ENCODE data around the gene ABCA7.

Gene ABCA7

GRCh38 chr19:1088416-1089010, 48.6 kb downstream of the ABCA7 start:
- H3K4me3 ChIP-seq (ENCODE audit: low read length), result no peak overlapping the region
- H3K27me3 ChIP-seq (ENCODE audit: low read depth, low read length), result no peaks in the 10 kb centered on the region
- peak overlapping the region; percentile 50; the same call in 1 of the 2 replicates for H3K9ac ChIP-seq (ENCODE audit: low read length)
- H2AFZ ChIP-seq (ENCODE audit: low read depth, low read length), result no peak overlapping the region
- peak overlapping the region; percentile 87 for H3K27ac ChIP-seq (ENCODE audit: low read length)
- peaks cover 18% of the 10 kb centered on the region for H4K20me1 ChIP-seq (ENCODE audit: insufficient read depth, low read length)
- H3K79me2 ChIP-seq (ENCODE audit: low read length), result peaks cover 18% of the 10 kb centered on the region
- peak overlapping the region; percentile 33 for H3K4me2 ChIP-seq (ENCODE audit: low read length)
- H3K36me3 ChIP-seq (replicated peaks; ENCODE audit: low read depth, low read length), result peaks cover 67% of the 10 kb centered on the region
- no peaks in the 10 kb centered on the region for H3K9me3 ChIP-seq (ENCODE audit: insufficient read depth, low read length)
- H3K4me1 ChIP-seq (ENCODE audit: low read length), result peaks cover 31% of the 10 kb centered on the region
- TF ChIP-seq, protein P1, sequence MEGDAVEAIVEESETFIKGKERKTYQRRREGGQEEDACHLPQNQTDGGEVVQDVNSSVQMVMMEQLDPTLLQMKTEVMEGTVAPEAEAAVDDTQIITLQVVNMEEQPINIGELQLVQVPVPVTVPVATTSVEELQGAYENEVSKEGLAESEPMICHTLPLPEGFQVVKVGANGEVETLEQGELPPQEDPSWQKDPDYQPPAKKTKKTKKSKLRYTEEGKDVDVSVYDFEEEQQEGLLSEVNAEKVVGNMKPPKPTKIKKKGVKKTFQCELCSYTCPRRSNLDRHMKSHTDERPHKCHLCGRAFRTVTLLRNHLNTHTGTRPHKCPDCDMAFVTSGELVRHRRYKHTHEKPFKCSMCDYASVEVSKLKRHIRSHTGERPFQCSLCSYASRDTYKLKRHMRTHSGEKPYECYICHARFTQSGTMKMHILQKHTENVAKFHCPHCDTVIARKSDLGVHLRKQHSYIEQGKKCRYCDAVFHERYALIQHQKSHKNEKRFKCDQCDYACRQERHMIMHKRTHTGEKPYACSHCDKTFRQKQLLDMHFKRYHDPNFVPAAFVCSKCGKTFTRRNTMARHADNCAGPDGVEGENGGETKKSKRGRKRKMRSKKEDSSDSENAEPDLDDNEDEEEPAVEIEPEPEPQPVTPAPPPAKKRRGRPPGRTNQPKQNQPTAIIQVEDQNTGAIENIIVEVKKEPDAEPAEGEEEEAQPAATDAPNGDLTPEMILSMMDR (IDR thresholded peaks at IDR 0.05; ENCODE audit: low read depth, low read length), result no peak
- TF ChIP-seq EZH2phosphoT487 (IDR thresholded peaks at IDR 0.05; ENCODE audit: low read depth), result no peak

DNA sequence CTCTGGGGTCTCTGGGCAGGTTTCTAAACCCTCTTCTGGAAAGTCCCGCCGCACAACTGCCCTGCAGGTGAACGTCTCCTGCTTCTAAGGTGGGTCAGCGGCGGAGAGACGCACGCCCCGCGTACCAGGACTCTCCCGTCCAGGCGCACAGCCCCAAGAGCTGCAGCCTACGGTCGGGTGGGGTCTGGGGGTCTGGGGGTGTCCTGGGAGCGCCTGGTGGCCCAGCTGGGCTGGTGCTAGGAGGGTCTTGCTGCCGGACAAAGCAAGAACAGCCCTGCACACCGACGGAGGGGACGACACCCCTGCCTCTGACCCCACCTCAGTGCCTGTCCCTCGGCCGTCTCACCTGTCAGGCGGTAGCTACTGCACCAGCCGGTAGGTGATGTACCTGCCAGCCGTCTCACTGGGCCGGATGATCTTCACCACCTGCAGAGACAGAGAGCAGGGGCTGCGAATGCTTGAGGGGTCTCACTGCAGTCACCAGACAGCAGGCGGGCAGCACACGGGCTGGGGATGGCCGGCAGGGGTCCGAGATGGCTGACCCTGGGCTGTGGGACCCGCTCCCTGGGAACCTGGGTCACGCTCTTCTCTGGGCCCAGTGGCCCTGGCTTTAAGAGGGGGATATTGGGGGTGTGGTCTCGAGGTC, 49.3 kb downstream of the ABCA7 start:
- H3K9me3 ChIP-seq (ENCODE audit: insufficient read depth, low read length), result no peaks in the 10 kb centered on the region
- H3K4me1 ChIP-seq (ENCODE audit: low read length), result peaks cover 36% of the 10 kb centered on the region
- no peak overlapping the region for H3K27ac ChIP-seq (ENCODE audit: low read length)
- H3K36me3 ChIP-seq (replicated peaks; ENCODE audit: low read depth, low read length), result peaks cover 66% of the 10 kb centered on the region
- no peak overlapping the region for H3K4me3 ChIP-seq (ENCODE audit: low read length)
- no peak overlapping the region for H3K4me2 ChIP-seq (ENCODE audit: low read length)
- peaks cover 24% of the 10 kb centered on the region for H4K20me1 ChIP-seq (ENCODE audit: insufficient read depth, low read length)
- H2AFZ ChIP-seq (ENCODE audit: low read depth, low read length), result no peak overlapping the region
- no peak overlapping the region for H3K9ac ChIP-seq (ENCODE audit: low read length)
- no peaks in the 10 kb centered on the region for H3K27me3 ChIP-seq (ENCODE audit: low read depth, low read length)
- TF ChIP-seq EZH2phosphoT487 (IDR thresholded peaks at IDR 0.05; ENCODE audit: low read depth), result no peak
- H3K79me2 ChIP-seq (ENCODE audit: low read length), result peaks cover 26% of the 10 kb centered on the region

DNA sequence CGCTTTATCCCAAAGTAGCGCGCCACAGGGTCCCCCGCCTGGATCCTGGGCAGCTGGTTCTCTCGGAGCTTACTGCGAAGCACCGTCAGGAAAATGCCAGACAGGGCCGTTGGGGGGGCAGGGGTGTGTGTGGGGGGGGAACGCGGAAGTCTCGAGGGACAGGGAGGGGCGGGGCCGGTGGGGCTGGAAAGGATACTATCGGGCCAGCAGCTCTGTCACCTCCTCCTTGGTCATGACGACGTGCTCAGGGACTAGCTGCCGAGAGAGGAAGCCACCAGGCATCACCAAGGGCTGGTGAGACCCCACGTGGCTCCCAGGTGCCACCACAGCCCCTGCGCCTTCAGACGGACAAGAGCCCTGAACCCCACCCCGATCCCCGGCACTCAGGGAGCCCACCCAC, 50.0 kb downstream of the ABCA7 start:
- Histone ChIP-seq H3K79me2 (ENCODE audit: low read length) (peaks cover 32% of the 10 kb centered on the region), H3K9me3 (ENCODE audit: insufficient read depth, low read length) (no peaks in the 10 kb centered on the region), H3K9ac (ENCODE audit: low read length) (no peak overlapping the region), H3K27ac (ENCODE audit: low read length) (no peak overlapping the region), H4K20me1 (ENCODE audit: insufficient read depth, low read length) (peaks cover 29% of the 10 kb centered on the region), H3K4me2 (ENCODE audit: low read length) (no peak overlapping the region), H3K4me3 (ENCODE audit: low read length) (no peak overlapping the region), H3K4me1 (ENCODE audit: low read length) (peaks cover 36% of the 10 kb centered on the region), H2AFZ (ENCODE audit: low read depth, low read length) (no peak overlapping the region), H3K36me3 (replicated peaks; ENCODE audit: low read depth, low read length) (peaks cover 64% of the 10 kb centered on the region), H3K27me3 (ENCODE audit: low read depth, low read length) (no peaks in the 10 kb centered on the region)
- no peak for TF ChIP-seq EZH2phosphoT487 (IDR thresholded peaks at IDR 0.05; ENCODE audit: low read depth)
- TF ChIP-seq, protein P1 (IDR thresholded peaks at IDR 0.05; ENCODE audit: low read depth, low read length), result no peak

DNA sequence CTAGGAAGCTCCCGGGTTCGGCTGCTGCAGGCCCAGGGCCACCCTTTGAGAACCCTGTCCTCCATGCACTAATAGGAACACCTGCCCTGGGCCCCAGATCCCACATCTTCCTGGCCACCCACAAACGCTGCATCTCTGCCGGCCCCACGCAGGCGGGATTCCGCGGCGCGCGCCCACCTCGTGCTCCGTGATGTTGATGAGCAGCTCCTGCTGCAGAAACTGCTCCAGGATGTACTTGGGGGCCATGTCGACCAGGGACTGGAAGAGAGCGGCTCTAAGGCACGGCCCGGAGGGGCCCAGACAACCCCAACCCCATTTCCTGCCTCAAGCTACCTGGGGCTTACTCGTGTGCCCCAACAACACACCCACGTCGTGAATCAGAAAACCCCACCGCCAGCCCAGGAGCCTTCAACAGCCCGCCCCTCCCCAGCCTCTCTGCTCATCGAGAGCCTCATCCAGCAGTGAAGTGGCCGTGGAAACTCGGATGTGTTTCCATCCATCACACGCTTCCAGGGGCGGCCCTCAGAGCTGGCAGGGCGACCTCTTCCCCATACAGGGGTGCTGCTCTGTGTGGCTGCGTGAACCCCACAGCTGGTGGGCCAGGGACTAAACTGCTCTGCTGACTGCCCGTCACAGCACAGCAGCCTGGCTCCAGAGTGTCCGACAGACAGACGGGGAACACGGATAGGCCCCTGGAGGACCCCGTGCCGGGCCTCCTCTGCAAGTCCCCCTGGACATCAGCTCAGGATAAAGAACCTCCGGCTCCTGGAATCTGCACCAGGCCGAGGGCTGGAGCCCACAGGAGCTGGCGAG, 51.0 kb downstream of the ABCA7 start:
- Histone ChIP-seq H4K20me1 (ENCODE audit: insufficient read depth, low read length) (peaks cover 29% of the 10 kb centered on the region), H3K9ac (ENCODE audit: low read length) (no peak overlapping the region), H3K27me3 (ENCODE audit: low read depth, low read length) (no peaks in the 10 kb centered on the region), H3K4me2 (ENCODE audit: low read length) (no peak overlapping the region), H3K36me3 (replicated peaks; ENCODE audit: low read depth, low read length) (peaks cover 58% of the 10 kb centered on the region), H3K4me1 (ENCODE audit: low read length) (peaks cover 41% of the 10 kb centered on the region), H3K9me3 (ENCODE audit: insufficient read depth, low read length) (no peaks in the 10 kb centered on the region), H3K79me2 (ENCODE audit: low read length) (peaks cover 35% of the 10 kb centered on the region), H3K27ac (ENCODE audit: low read length) (no peak overlapping the region), H2AFZ (ENCODE audit: low read depth, low read length) (no peak overlapping the region), H3K4me3 (ENCODE audit: low read length) (no peak overlapping the region)
- TF ChIP-seq, protein P1 (IDR thresholded peaks at IDR 0.05; ENCODE audit: low read depth, low read length), result no peak
- TF ChIP-seq EZH2phosphoT487 (IDR thresholded peaks at IDR 0.05; ENCODE audit: low read depth), result no peak

Measured in OCI-LY3 (cell line).